ENCODE results near the gene ERN2. TPM values are rescaled to one million over a fixed set of nuclear protein-coding genes. Genes with fewer than 3 reads are reported as not detected.

ERN2 gene
- total and polyA plus RNA-seq, 9 of the 15 experiments (the other 6 are each of a cell fraction or from before 2014, with no cell fraction given): 0.07 to 1.5 (median 0.51) TPM; not detected in 3

- Histone ChIP-seq H3K9me3 (replicated peaks; ENCODE audit: control insufficient read depth, insufficient read depth, low read depth, low read length) (no peaks in the 10 kb centered on the region), H3K79me2 (ENCODE audit: control insufficient read depth, insufficient read depth, low read length) (no peaks in the 10 kb centered on the region), H3K4me2 (ENCODE audit: insufficient read depth, low read length) (no peak overlapping the region), H3K9me1 (ENCODE audit: control insufficient read depth, insufficient read depth, low read length) (no peaks in the 10 kb centered on the region), H3K36me3 (ENCODE audit: control insufficient read depth, insufficient read depth, low read length) (peaks cover 88% of the 10 kb centered on the region), H3K9ac (ENCODE audit: insufficient read depth in 1 of 2, low read depth in 2 of 2, low read length in 2 of 2) (no peak overlapping the region), H3K4me1 (replicated peaks in 1 of 2; ENCODE audit: control insufficient read depth in 2 of 2, insufficient read depth in 2 of 2, low read length in 2 of 2) (peaks cover 4 to 24% of the 10 kb centered on the region in 2 experiments; a peak in 3 of 5 replicates), H4K20me1 (replicated peaks; ENCODE audit: control insufficient read depth, insufficient read depth, low read length) (peaks cover 10% of the 10 kb centered on the region; the same call in 1 of the 2 replicates), H3K4me3 (no peak overlapping the region), H2AFZ (ENCODE audit: low read depth, low read length) (no peak overlapping the region), H3K27me3 (ENCODE audit: control insufficient read depth in 2 of 2, insufficient read depth in 2 of 2, low read length in 2 of 2) (no peaks in the 10 kb centered on the region), H3K27ac (ENCODE audit: extremely low read depth, low read depth, low read length) (no peak overlapping the region; the same call in 2 of the 3 replicates)
- intact Hi-C loops (cut with micrococcal nuclease) (no loop called here), in situ Hi-C loops (cut with MboI) (no loop called here)
- TF ChIP-seq YBX1 (IDR thresholded peaks at IDR 0.05): no peak
- TF ChIP-seq ZFP36 (IDR thresholded peaks at IDR 0.05; ENCODE audit: low read depth, low read length, partially characterized antibody): no peak
- no peak for TF ChIP-seq ZNF280A (IDR thresholded peaks at IDR 0.05; ENCODE audit: low read depth, partially characterized antibody)
- TF ChIP-seq ZNF253 (CRISPR knock-in tag; conservative IDR thresholded peaks at IDR 0.05): no peak
- TF ChIP-seq, protein P1, sequence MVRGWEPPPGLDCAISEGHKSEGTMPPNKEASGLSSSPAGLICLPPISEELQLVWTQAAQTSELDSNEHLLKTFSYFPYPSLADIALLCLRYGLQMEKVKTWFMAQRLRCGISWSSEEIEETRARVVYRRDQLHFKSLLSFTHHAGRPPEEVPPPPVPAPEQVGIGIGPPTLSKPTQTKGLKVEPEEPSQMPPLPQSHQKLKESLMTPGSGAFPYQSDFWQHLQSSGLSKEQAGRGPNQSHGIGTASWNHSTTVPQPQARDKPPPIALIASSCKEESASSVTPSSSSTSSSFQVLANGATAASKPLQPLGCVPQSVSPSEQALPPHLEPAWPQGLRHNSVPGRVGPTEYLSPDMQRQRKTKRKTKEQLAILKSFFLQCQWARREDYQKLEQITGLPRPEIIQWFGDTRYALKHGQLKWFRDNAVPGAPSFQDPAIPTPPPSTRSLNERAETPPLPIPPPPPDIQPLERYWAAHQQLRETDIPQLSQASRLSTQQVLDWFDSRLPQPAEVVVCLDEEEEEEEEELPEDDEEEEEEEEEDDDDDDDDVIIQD (CRISPR knock-in tag; IDR thresholded peaks at IDR 0.05): no peak
- TF ChIP-seq TRIM24 (IDR thresholded peaks at IDR 0.05): no peak
- no peak for TF ChIP-seq RUNX1 (IDR thresholded peaks at IDR 0.05; ENCODE audit: low read depth)
- TF ChIP-seq ZNF57 (CRISPR knock-in tag; IDR thresholded peaks at IDR 0.05): no peak
- TF ChIP-seq IFI16 (CRISPR knock-in tag; IDR thresholded peaks at IDR 0.05): no peak
- no peak for TF ChIP-seq CHD4 (IDR thresholded peaks at IDR 0.05; ENCODE audit: insufficient read depth, insufficient replicate concordance, low read depth, low read length, poor library complexity, severe bottlenecking)
- CTCF ChIA-PET (ENCODE audit: low intra/inter-chr PET ratio): no interaction called here
- ATAC-seq (no peak), FAIRE-seq (no peak), DNase-seq (ENCODE audit: extremely low read depth in 1 of 4, low spot score in 3 of 4) (no peak)
- 69% methylated on average over 1 of the region's 1 CpG for WGBS (ENCODE audit: insufficient coverage, low coverage, missing lambda C conversion rate)
- POLR2A ChIA-PET: interaction anchor here (0.6 to 4.0 kb wide), 4 partner anchors 9 to 28 kb away, joined by 3 to 66 read pairs (median 4); partner anchors contain the start of gene PLK1
- BruUV-seq (replicated peaks): no TSS peak
Measured at GRCh38 chr16:23668225-23668624, 44.8 kb downstream of the ERN2 start.
